Stimulated activated CD8-positive, alpha-beta memory T cell treated with anti-CD3 and anti-CD28 coated beads, Interleukin-4, amount 100 ng/mL, for 48 hours (primary cell): ENCODE measurements around the gene TPPP2.

Experiments used
- DNase-seq: peaks from one replicate; pipeline ENCODE4 v3.0.0-alpha.2; 2020

The TPPP2 gene

GRCh38 chr14:21017528-21018245, 12.3 kb upstream of the TPPP2 start:
- no peak for DNase-seq

GRCh38 chr14:21018286-21018685, 11.7 kb upstream of the TPPP2 start:
- DNase-seq = no peak

GRCh38 chr14:21018781-21019180, 11.2 kb upstream of the TPPP2 start:
- no peak for DNase-seq

DNA sequence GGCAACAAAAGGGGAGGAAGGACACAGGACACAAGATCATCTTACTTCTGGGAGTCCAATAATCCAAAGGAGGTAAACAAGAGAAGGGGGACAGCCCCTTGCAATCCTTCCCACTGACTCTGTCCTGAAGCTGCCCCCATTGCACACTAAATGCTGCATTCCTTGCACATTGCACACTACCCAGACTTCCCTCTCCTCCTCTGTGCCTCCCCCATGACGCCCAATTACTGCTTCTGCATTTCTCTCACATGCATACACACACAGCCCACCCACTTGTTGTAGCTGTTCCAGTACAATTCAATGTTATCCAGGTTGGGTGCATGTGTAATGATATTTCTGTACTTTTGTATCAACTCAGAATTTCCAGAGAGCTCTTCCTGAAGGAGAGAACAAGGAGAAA, 10.7 kb upstream of the TPPP2 start:
- DNase-seq = no peak

- DNase-seq = no peak
Observed at GRCh38 chr14:21020977-21021545, 9.0 kb upstream of the TPPP2 start.

GRCh38 chr14:21022686-21023085, 7.3 kb upstream of the TPPP2 start:
- DNase-seq = no peak

- no peak for DNase-seq
Observed at GRCh38 chr14:21023174-21023573, 6.8 kb upstream of the TPPP2 start.

DNA sequence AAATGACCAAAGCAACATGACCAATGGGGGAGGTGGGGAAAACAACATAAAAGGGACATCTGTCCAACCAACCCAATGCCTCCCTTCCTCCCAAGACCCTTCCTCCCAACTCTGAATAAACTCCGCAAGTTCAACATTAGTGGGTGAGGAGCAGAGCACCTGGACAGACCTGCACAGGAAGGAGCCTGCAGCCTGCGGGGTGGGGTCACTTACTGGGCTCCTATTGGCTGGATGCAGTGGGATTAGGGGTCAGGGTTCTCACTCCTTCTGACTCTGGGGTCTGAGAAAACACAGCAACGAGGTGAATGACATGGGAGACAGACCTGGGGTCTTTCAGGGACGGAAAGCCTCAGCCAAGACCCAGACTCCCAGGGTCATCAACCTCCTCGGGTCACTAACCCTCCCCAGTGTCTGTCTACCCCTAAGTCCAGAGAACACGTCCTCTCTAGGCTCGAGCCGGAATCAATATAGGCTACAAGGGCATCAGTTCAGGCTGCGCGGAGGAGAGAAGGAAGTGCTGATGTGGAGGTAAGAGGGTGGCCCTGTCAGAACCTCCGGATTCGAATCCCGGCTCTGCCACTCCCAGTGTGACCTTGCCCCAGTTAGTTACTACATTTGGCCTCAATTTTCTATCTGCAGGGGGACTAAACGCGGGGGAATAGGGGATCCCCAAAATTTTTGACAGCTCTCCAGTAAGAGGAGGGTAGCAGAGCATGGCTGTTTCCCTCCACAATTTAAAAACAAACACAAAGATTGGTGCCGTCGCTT, 6.0 kb upstream of the TPPP2 start:
- DNase-seq = no peak

GRCh38 chr14:21024585-21025370, 5.2 kb upstream of the TPPP2 start, which contains the start of gene NDRG2:
Gene NDRG2, minus strand, starts transcription at chr14:21025061. Its CDS starts 1,746 bp downstream, at chr14:21023315.
- peak; percentile 72 for DNase-seq

- no peak for DNase-seq
Observed at GRCh38 chr14:21025371-21026273, 4.4 kb upstream of the TPPP2 start.

DNA sequence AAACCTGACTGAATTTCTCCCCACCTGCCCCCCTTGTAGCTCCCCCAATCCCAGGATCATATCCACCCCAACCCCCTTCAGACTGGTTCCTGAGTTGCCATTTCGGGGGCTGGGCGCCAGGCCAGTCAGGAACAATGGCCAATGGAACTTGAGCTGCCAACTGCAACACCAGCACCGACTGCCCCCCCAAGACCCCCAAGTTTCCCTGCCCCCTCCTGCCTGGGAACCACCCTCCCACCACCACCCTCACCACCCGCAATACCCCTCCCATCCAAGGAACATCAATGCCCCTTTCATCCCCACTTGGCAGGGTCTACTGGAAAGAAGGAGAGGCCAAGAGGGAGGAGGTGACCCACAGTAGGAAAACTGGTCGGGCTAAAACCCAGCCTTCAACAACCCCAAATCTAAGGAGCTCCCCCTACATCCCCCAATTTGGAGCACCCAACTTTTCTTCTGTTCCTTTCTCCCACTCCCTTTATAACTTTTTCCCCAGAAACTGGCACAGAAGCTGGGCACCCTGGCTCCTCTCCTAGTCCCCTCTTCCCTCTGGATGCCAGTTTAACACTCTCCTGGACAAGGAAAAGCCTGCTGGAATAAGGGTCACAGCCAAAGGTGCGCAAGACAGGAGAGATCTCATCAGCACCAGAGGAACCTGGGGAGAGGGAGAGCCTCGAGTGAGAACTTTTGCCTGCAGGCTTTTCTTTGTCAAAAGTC, 3.6 kb upstream of the TPPP2 start:
- no peak for DNase-seq

GRCh38 chr14:21026988-21027315, 3.1 kb upstream of the TPPP2 start:
- no peak for DNase-seq

GRCh38 chr14:21030531-21030930, 514 bp downstream of the TPPP2 start:
- no peak for DNase-seq

DNA sequence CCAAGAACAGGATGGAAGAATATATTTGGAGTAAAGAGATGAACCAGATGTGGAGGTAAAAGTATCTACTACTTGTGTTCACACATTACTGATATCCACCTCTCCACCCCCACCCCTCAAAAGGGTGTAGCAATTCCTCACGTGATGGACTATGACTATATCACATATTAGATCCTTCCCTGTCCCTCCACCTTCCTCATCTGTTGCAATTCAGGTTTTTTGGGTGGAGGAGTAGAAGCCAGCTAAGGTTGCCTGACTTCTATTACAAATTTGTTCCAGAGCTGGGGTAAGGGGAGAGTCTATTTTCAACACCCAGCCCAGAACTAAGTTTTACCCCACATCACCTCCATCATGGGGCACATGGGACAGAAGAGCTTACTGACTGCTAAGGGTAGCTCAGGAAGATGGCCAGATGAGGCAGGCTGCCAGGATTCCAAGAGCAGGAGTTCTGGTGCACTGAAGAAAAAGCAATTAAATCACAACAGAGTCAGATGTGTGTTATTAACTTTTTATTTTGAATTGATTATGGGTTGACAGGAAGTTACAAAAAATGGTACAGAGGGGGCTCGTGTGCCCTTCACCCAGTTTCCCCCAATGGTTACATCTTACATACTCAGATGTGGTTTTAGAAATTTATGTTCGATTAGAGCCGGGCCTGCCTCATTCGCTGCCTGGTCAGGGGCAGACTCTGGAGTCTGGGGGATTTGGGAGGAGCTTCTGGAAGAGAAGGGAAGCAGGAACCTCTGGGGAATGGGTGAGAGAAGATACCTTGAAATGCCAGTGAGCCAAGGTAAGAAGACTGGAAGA, 2.5 kb downstream of the TPPP2 start:
- no peak for DNase-seq

DNA sequence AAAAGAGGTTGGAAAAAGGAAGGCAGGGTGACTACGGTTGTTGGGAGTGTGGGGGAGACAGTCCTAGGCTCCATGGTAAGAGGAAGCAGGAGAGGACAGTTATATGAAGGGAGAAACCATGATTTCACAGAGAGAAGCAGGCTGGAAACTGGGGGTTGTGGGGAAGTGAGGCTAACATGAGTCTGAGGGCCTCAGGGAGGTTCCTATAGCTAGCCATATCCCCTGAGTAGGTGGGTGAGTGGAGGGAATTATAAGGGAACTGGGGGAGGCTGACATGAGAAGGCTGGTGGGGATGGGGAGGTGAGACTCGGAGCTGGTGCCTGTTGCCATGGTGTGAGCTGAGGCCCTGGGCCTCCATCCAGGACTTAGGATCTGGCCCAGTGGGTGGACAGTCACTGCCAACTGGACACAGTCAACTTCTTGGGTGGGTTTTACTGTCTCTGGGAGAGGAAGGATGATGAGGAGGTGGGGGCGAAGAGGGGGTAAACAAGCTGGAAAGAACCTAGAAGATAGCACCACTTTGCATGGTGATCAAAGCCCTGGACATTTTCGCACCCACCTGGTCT, 3.2 kb downstream of the TPPP2 start:
- DNase-seq = no peak

DNA sequence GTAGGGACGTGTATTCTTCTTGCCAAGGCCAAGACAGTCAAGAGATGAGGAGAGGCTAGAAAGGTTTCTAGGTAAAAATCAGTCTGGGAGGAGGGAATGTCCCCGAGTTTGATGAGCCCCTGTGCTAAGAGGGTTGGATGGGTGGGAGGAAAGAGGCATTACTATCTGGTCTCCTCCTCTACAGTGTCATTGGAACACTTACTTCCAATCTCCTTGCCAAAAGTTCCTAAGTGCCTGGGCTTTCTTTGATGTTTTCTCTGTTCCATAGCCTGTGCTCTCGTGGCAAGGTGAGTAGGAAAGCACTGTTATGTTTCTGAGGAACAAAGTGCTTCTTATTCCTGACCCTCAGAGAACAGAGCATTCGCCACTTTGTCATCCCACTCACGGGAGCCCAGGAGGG, 4.7 kb downstream of the TPPP2 start, which contains the start of gene RNASE13:
TSS of gene RNASE13 (minus strand) at position 101 of the 400 bp plus-strand sequence. CDS start 519 bp downstream, outside the sequence.
- no peak for DNase-seq

GRCh38 chr14:21036751-21037150, 6.7 kb downstream of the TPPP2 start:
- DNase-seq = no peak

- DNase-seq = no peak
Observed at GRCh38 chr14:21037156-21037555, 7.1 kb downstream of the TPPP2 start.

- no peak for DNase-seq
Observed at GRCh38 chr14:21038441-21039422, 8.7 kb downstream of the TPPP2 start.
